ENCODE results near the gene ERGIC3.

GRCh38 chr20:35564905-35565304 is 23.0 kb downstream of the ERGIC3 start:
- TF ChIP-seq NFIC (IDR thresholded peaks at IDR 0.05; ENCODE audit: borderline replicate concordance) = no peak
- TF ChIP-seq, protein P1, sequence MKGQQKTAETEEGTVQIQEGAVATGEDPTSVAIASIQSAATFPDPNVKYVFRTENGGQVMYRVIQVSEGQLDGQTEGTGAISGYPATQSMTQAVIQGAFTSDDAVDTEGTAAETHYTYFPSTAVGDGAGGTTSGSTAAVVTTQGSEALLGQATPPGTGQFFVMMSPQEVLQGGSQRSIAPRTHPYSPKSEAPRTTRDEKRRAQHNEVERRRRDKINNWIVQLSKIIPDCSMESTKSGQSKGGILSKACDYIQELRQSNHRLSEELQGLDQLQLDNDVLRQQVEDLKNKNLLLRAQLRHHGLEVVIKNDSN (IDR thresholded peaks at IDR 0.05; ENCODE audit: borderline replicate concordance, low read depth) = no peak
